Neural cell (in vitro differentiated cells): ENCODE measurements around the gene FN1.

Experiments used
- EP300 ChIP-seq: fragments of 450-650 bp; conservative IDR thresholded peaks from 2 replicates; pipeline ENCODE4 v1.6.1; 2014; ENCODE audit warnings: antibody characterized with exemption, mild to moderate bottlenecking, moderate library complexity; ENCODE audit not compliant: poor library complexity, severe bottlenecking
- EZH2 ChIP-seq: fragments of 200-600, 300-800 bp; shearing (Covaris generic), sonication (generic); IDR thresholded peaks from 2 replicates; pipeline ENCODE4 v1.6.1; 2014; ENCODE audit warnings: antibody characterized with exemption, low read length, borderline replicate concordance, mild to moderate bottlenecking; ENCODE audit not compliant: insufficient read depth, poor library complexity, severe bottlenecking
- MXI1 ChIP-seq: fragments of 450-650 bp; conservative IDR thresholded peaks from 2 replicates; pipeline ENCODE4 v1.6.1; 2014; ENCODE audit warnings: antibody characterized with exemption, mild to moderate bottlenecking; ENCODE audit not compliant: poor library complexity, severe bottlenecking
- POLR2AphosphoS5 ChIP-seq: IDR thresholded peaks from 2 replicates; pipeline ENCODE4 v1.6.1; 2012
- SMC3 ChIP-seq: fragments of 450-650 bp; conservative IDR thresholded peaks from 2 replicates; pipeline ENCODE4 v1.6.1; 2014; ENCODE audit warnings: antibody characterized with exemption, mild to moderate bottlenecking, moderate library complexity; ENCODE audit not compliant: poor library complexity
- TAF1 ChIP-seq: IDR thresholded peaks from 2 replicates; pipeline ENCODE4 v1.6.1; 2012; ENCODE audit warnings: low read depth
- TF ChIP-seq, protein P1 (sequence below): fragments of 450-650 bp; IDR thresholded peaks from 2 replicates; pipeline ENCODE4 v1.5.1; 2014; ENCODE audit warnings: antibody characterized with exemption, mild to moderate bottlenecking, moderate library complexity; ENCODE audit not compliant: poor library complexity, severe bottlenecking
- TF ChIP-seq, protein P2 (sequence below): IDR thresholded peaks from 2 replicates; pipeline ENCODE4 v1.6.1; 2012; ENCODE audit warnings: borderline replicate concordance

GRCh38 chr2:215399067-215399716 lies 36.7 kb downstream of the FN1 start:
- TF ChIP-seq, protein P1, sequence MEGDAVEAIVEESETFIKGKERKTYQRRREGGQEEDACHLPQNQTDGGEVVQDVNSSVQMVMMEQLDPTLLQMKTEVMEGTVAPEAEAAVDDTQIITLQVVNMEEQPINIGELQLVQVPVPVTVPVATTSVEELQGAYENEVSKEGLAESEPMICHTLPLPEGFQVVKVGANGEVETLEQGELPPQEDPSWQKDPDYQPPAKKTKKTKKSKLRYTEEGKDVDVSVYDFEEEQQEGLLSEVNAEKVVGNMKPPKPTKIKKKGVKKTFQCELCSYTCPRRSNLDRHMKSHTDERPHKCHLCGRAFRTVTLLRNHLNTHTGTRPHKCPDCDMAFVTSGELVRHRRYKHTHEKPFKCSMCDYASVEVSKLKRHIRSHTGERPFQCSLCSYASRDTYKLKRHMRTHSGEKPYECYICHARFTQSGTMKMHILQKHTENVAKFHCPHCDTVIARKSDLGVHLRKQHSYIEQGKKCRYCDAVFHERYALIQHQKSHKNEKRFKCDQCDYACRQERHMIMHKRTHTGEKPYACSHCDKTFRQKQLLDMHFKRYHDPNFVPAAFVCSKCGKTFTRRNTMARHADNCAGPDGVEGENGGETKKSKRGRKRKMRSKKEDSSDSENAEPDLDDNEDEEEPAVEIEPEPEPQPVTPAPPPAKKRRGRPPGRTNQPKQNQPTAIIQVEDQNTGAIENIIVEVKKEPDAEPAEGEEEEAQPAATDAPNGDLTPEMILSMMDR: no peak
- TF ChIP-seq TAF1: no peak
- TF ChIP-seq SMC3: no peak
- TF ChIP-seq MXI1: no peak
- TF ChIP-seq EZH2: no peak
- no peak for TF ChIP-seq EP300
- TF ChIP-seq, protein P2, sequence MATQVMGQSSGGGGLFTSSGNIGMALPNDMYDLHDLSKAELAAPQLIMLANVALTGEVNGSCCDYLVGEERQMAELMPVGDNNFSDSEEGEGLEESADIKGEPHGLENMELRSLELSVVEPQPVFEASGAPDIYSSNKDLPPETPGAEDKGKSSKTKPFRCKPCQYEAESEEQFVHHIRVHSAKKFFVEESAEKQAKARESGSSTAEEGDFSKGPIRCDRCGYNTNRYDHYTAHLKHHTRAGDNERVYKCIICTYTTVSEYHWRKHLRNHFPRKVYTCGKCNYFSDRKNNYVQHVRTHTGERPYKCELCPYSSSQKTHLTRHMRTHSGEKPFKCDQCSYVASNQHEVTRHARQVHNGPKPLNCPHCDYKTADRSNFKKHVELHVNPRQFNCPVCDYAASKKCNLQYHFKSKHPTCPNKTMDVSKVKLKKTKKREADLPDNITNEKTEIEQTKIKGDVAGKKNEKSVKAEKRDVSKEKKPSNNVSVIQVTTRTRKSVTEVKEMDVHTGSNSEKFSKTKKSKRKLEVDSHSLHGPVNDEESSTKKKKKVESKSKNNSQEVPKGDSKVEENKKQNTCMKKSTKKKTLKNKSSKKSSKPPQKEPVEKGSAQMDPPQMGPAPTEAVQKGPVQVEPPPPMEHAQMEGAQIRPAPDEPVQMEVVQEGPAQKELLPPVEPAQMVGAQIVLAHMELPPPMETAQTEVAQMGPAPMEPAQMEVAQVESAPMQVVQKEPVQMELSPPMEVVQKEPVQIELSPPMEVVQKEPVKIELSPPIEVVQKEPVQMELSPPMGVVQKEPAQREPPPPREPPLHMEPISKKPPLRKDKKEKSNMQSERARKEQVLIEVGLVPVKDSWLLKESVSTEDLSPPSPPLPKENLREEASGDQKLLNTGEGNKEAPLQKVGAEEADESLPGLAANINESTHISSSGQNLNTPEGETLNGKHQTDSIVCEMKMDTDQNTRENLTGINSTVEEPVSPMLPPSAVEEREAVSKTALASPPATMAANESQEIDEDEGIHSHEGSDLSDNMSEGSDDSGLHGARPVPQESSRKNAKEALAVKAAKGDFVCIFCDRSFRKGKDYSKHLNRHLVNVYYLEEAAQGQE: no peak
- no peak for TF ChIP-seq POLR2AphosphoS5
